MM.1S (cell line): ENCODE measurements around the gene SOX21.

Source experiments
- CTCF ChIP-seq: fragments of 300-600 bp; sonication (generic); IDR thresholded peaks from 2 replicates; pipeline ENCODE4 v1.5.1; 2016; ENCODE audit warnings: antibody characterized with exemption, low read length, mixed read lengths
- EZH2 ChIP-seq: fragments of 300-600 bp; sonication (generic); optimal IDR thresholded peaks from 2 replicates; pipeline ENCODE3; 2017; ENCODE audit warnings: low read depth, mild to moderate bottlenecking, antibody characterized with exemption, low read length, mixed read lengths

GRCh38 chr13:94713561-94714182 is 1.3 kb upstream of the SOX21 start:
- TF ChIP-seq CTCF = no peak
- TF ChIP-seq EZH2 = no peak
